GM12801 (cell line): Measurements from ENCODE around the gene CADM2.

ENCODE experiments used
- TF ChIP-seq, protein P1 (sequence below): IDR thresholded peaks from one replicate; pipeline ENCODE4 v1.5.1; 2011; ENCODE audit warnings: control low read depth; ENCODE audit not compliant: insufficient read length; ENCODE audit errors: extremely low read depth

CADM2 gene

DNA sequence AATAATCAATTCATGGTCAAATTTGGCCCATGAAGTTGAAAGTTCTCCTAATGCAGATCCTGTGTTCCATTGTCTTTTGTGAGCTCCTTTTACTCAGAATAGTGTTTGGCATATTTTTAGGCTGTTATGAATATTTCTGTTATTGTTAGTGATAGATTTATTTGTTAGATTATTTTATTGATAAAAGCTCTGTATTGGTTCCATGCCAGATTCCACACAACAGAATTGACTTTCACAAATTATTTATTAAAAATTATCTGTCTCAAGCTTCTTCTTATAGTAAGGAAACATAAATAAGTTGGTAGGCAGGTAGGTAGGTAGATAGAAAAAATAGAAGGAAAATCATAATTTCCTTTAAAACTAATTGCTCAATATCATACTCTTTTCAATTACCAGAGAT lies 557.4 kb downstream of the CADM2 start:
- TF ChIP-seq, protein P1, sequence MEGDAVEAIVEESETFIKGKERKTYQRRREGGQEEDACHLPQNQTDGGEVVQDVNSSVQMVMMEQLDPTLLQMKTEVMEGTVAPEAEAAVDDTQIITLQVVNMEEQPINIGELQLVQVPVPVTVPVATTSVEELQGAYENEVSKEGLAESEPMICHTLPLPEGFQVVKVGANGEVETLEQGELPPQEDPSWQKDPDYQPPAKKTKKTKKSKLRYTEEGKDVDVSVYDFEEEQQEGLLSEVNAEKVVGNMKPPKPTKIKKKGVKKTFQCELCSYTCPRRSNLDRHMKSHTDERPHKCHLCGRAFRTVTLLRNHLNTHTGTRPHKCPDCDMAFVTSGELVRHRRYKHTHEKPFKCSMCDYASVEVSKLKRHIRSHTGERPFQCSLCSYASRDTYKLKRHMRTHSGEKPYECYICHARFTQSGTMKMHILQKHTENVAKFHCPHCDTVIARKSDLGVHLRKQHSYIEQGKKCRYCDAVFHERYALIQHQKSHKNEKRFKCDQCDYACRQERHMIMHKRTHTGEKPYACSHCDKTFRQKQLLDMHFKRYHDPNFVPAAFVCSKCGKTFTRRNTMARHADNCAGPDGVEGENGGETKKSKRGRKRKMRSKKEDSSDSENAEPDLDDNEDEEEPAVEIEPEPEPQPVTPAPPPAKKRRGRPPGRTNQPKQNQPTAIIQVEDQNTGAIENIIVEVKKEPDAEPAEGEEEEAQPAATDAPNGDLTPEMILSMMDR = no peak

DNA sequence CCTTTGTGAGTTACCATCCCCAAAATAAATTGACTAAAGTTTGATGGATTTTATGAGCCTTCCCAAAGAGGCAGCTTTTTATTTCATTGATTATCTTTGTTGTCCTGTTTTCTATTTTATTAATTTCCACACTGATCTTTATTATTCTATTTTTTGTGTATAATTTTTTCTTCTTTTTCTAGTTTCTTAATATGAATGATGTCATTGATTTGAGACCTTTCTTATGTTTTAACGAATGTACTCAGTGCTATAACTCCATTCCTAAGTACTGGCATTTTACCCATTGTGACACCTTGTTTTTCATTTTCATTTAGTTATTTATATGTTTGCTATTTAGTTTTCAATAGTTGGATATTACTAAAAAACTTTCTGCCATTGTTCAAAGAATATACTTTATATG lies 565.3 kb downstream of the CADM2 start:
- TF ChIP-seq, protein P1 = no peak

DNA sequence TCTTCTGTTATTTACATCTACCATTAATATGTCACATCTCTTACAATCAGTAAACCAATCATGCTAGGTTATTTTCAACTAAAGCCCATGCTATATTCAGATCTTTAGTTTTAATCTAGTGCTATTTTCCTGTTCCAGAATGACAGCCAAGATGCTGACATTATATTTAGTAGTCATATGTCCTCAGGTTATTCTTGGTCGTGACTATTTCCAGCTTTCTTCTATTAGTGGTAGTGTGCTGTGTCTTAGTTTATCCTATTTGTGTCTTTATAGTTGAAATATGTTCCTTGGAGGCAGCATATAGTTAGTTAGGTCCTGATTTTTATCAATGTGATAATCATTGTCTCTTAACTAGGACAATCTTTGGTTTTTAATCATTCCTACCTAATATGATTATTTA lies 566.5 kb downstream of the CADM2 start:
- TF ChIP-seq, protein P1 = no peak

DNA sequence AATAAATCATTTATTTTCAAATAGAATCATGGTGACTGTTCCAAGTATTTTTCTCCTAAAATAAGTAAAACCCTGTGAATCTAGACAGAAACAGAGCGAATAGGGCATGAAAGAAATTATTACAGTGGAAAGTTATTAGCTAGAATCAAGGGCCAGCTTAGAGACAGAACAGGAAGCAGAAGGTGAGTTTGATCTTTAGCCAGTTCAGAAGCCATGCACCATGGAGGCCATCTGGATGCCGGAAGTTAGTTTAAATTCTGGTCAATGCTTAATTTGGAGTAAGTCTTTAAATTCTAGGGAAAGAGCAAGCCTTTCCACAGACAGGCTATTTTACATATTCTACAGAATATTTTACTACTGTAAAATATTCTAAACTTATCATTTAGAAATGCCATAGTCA lies 574.8 kb downstream of the CADM2 start:
- TF ChIP-seq, protein P1 = no peak

DNA sequence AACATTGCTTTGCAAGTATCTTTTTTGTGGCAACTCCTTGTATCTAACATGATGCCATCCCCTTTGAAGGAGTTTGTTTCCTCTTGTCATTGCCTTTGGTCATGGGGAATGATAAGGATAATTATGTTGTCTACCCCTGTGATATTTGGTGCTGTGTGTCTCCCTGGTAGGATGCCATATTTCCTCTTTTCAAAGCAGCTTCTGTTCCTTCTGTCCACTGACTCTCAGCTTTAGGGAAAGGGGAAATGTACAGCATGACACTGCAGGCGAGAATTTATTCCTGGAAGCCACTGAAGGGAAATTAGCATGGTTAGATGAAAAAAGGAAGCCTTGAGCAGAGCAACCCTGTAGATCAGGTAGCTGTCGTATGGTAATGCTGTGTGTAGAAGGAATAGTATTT lies 576.7 kb downstream of the CADM2 start:
- TF ChIP-seq, protein P1 = no peak

DNA sequence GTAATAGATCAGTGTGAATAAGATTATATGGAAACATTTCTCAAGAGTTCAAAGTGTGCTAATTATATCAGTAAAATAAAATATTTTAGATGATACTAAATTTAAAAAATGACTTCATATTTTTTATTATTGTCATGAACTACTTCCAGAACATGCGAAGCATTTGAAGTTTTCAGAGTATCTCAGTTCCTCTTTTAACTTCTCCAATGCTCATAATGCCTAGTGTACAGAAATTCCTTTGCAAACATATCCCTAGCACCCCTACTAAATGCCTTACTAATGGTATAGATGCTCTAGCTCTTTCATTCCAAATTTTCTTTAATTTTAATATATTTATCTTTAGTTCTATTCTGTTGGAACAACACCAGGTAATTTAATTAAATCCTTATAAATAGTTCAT lies 580.4 kb downstream of the CADM2 start:
- TF ChIP-seq, protein P1 = no peak

DNA sequence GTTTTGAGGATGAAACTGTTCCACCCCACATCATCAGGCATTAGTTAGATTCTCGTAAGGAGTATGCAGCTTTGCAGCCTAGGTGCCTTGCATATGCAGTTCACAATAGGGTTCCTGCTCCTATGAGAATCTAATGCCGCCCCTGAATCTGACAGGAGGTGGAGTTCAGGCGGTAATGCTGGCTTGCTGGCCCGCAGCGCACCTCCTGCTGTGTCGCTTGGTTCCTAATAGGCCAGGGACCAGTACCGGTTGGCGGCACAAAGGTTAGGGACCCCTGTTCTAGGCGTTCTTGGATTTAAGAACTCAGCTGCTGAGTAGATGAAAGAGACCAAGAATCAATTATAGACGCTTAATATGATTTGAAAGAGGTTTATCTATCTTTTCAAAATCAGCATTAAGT lies 595.4 kb downstream of the CADM2 start:
- TF ChIP-seq, protein P1 = no peak
